Omental fat pad (tissue), 4 donors: ENCODE data around the gene SOAT2. TPM values are rescaled to one million over a fixed set of nuclear protein-coding genes. Genes with fewer than 3 reads are reported as not detected.
"Not testable (repeated sequence)": the region's sequence is repeated elsewhere in the genome, so short reads cannot be mapped to it uniquely, and the experiment has no call there.

Experiments
- ATAC-seq: fragments of 150-250 bp; one replicate; pipeline ENCODE4 v1.9.1; 2016; ENCODE audit warnings: mild to moderate bottlenecking, moderate library complexity; ENCODE audit not compliant: low FRiP score
- DNase-seq: peaks from one replicate; pipeline ENCODE4 v3.0.0-alpha.2; 2019; ENCODE audit warnings: low spot score
- total RNA-seq, 4 donors: library from RNA; depleted of rRNA; stranded (reverse); fragments of >200 nt; gene quantifications; one replicate each; pipeline ENCODE4 v1.1.0, GENCODE V29; 2016
- TF ChIP-seq, protein P1 (sequence below), 3 donors: fragments of 450-650 bp; IDR thresholded peaks; one replicate each; pipeline ENCODE4 v1.5.1; 2016 to 2017; ENCODE audit warnings: antibody characterized with exemption in 3 of 3, mild to moderate bottlenecking in 3 of 3, moderate library complexity in 2 of 3

Gene SOAT2
- total RNA-seq, 4 donors from 2014 or later, result not detected

- DNase-seq (no peak), ATAC-seq (no peak)
Measured at GRCh38 chr12:53091756-53092155, 11.5 kb upstream of the SOAT2 start.

DNA sequence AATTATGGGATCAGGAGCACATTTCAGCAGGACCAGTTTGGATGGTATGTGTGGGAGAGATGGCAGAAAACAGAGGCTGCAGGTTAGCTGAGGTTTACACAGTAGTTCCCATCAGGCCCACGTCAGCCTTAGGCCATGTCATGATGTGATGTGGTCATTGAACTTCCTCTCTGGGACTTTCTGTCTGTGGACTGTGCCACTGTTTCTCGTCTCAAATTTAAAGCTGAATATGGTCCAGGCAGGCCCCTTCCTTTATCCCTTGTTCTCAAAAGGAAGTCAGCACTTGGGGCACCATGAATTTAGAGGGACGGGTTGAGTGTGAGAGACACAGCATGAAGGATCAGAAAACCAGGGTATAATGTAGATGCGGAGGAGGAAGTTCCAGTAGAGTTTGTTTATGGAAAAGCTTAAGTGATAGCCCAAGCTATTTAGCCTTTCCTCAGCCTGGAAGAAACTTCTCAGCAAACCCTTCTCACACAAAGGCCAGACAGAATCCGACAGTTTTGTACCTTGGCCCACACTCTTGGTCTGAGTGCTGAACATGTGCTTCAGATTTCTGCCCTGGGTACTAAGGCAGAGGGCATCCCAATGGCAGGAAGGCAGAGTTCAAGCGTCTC is 9.4 kb upstream of the SOAT2 start:
- TF ChIP-seq, protein P1, sequence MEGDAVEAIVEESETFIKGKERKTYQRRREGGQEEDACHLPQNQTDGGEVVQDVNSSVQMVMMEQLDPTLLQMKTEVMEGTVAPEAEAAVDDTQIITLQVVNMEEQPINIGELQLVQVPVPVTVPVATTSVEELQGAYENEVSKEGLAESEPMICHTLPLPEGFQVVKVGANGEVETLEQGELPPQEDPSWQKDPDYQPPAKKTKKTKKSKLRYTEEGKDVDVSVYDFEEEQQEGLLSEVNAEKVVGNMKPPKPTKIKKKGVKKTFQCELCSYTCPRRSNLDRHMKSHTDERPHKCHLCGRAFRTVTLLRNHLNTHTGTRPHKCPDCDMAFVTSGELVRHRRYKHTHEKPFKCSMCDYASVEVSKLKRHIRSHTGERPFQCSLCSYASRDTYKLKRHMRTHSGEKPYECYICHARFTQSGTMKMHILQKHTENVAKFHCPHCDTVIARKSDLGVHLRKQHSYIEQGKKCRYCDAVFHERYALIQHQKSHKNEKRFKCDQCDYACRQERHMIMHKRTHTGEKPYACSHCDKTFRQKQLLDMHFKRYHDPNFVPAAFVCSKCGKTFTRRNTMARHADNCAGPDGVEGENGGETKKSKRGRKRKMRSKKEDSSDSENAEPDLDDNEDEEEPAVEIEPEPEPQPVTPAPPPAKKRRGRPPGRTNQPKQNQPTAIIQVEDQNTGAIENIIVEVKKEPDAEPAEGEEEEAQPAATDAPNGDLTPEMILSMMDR (IDR thresholded peaks at IDR 0.05), result no peak
- ATAC-seq, result no peak
- DNase-seq, result no peak

More at GRCh38 chr12:53091756-53092155, 11.5 kb upstream of the SOAT2 start:
- TF ChIP-seq, protein P1 (IDR thresholded peaks at IDR 0.05), result no peak

GRCh38 chr12:53094394-53094787 is 8.9 kb upstream of the SOAT2 start:
- TF ChIP-seq, protein P1 (IDR thresholded peaks at IDR 0.05), result no peak
- DNase-seq, result no peak
- ATAC-seq, result no peak

DNA sequence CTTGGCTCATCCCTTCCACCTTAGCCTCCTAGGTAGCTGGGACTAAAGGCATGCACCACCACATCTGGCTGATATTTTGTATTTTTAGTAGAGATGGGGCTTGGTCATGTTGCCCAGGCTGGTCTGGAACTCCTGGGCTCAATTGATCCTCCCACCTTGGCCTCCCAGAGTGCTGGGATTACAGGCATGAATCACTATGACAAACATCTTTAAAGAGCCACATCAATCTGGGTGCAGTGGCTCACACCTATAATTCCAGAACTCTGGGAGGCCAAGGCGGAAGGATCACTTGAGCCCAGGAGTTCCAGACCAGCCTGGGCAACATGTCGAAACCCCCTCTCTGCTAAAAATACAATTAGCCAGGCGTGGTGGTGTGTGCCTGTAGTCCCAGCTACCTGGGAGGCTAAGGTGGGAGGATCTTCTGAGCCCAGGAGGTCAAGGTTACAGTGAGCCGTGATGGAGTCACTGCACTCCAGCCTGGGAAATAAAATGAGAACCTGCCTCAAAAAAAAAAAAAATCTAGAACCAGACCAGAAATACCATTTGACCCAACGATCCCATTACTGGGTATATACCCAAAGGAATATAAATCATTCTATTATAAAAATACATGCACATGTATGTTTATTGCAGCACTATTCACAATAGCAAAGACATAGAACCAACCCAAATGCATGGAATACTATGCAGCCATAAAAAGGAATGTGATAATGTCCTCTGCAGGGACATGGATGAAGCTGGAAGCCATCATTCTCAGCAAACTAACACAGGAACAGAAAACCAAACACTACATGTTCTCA is 8.3 kb upstream of the SOAT2 start:
- DNase-seq, ATAC-seq: not testable (repeated sequence)

GRCh38 chr12:53095596-53095895 is 7.7 kb upstream of the SOAT2 start:
- not testable (repeated sequence) for ATAC-seq, DNase-seq

GRCh38 chr12:53096089-53096741 is 7.1 kb upstream of the SOAT2 start:
- ATAC-seq (peak; percentile 34), DNase-seq (no peak)
- TF ChIP-seq, protein P1 (IDR thresholded peaks at IDR 0.05), result no peak

- no peak for DNase-seq
- TF ChIP-seq, protein P1 (IDR thresholded peaks at IDR 0.05), result no peak
- ATAC-seq, result no peak
Measured at GRCh38 chr12:53096759-53097158, 6.5 kb upstream of the SOAT2 start.

- TF ChIP-seq, protein P1 (IDR thresholded peaks at IDR 0.05), result no peak
- ATAC-seq, result peak; percentile 6
- DNase-seq, result no peak
Measured at GRCh38 chr12:53097207-53097563, 6.1 kb upstream of the SOAT2 start.
